T47D (cell line): ENCODE data around the gene TOP1.

Experiments
- DNase-seq, 2 experiments: peaks; one replicate each; pipeline versions ENCODE4 v3.0.0 to v3.0.0-alpha.2; 2011 to 2012; ENCODE audit warnings: low read depth in 1 of 2, low spot score in 1 of 2
- JUND ChIP-seq: IDR thresholded peaks from 2 replicates; pipeline ENCODE4 v1.6.1; 2012; ENCODE audit warnings: low read depth
- in situ Hi-C: cut with HindIII; loops from 2 replicates; pipeline ENCODE4 v1.10.0; 2016; ENCODE audit warnings: low sequenced_read_pairs, low pct_unique_long_range_greater_than_20kb

Gene TOP1

GRCh38 chr20:41030531-41031242 lies 2.1 kb downstream of the TOP1 start:
- no peak for DNase-seq
- no peak for TF ChIP-seq JUND
- in situ Hi-C loops: no loop called here

- DNase-seq: no peak
- TF ChIP-seq JUND: no peak
- in situ Hi-C loops: no loop called here
Observed at GRCh38 chr20:41031243-41031619, 2.6 kb downstream of the TOP1 start.

- in situ Hi-C loops: no loop called here
- no peak for DNase-seq
- no peak for TF ChIP-seq JUND
Observed at GRCh38 chr20:41032271-41032670, 3.6 kb downstream of the TOP1 start.

GRCh38 chr20:41034239-41034638 lies 5.6 kb downstream of the TOP1 start:
- TF ChIP-seq JUND: no peak
- no peak for DNase-seq
- in situ Hi-C loops: no loop called here

GRCh38 chr20:41035207-41035606 lies 6.6 kb downstream of the TOP1 start:
- no peak for DNase-seq
- in situ Hi-C loops: no loop called here
- TF ChIP-seq JUND: no peak

GRCh38 chr20:41037179-41037578 lies 8.6 kb downstream of the TOP1 start:
- TF ChIP-seq JUND: no peak
- no peak for DNase-seq
- in situ Hi-C loops: no loop called here

GRCh38 chr20:41038149-41038877 lies 9.7 kb downstream of the TOP1 start:
- in situ Hi-C loops: no loop called here
- no peak for TF ChIP-seq JUND
- DNase-seq: no peak

GRCh38 chr20:41038878-41039404 lies 10.3 kb downstream of the TOP1 start:
- DNase-seq: no peak
- TF ChIP-seq JUND: no peak
- in situ Hi-C loops: no loop called here

GRCh38 chr20:41040855-41041254 lies 12.2 kb downstream of the TOP1 start:
- no peak for DNase-seq
- in situ Hi-C loops: no loop called here
- no peak for TF ChIP-seq JUND

- no peak for TF ChIP-seq JUND
- DNase-seq: no peak
- in situ Hi-C loops: no loop called here
Observed at GRCh38 chr20:41041693-41042092, 13.1 kb downstream of the TOP1 start.

- in situ Hi-C loops: no loop called here
- no peak for DNase-seq
- TF ChIP-seq JUND: no peak
Observed at GRCh38 chr20:41044409-41045062, 15.9 kb downstream of the TOP1 start.

- in situ Hi-C loops: no loop called here
Observed at GRCh38 chr20:41045671-41046070, 17.0 kb downstream of the TOP1 start.

GRCh38 chr20:41046716-41047115 lies 18.1 kb downstream of the TOP1 start:
- in situ Hi-C loops: no loop called here
- no peak for TF ChIP-seq JUND
- DNase-seq: no peak

More at GRCh38 chr20:41045671-41046070, 17.0 kb downstream of the TOP1 start:
- no peak for DNase-seq
- no peak for TF ChIP-seq JUND
